Activated T-helper 1 cell treated with anti-CD3 and anti-CD28 coated beads, Interleukin-12 subunit alpha, Interleukin-12 subunit beta, Interleukin-2, Interleukin-4 antibody, amounts not matched to agents 30 ng/mL and 10 ng/mL and 1 ng/mL, durations not matched to agents 14 hours and 24 hours and 36 hours (primary cell): ENCODE data around the gene SLC9A8. TPM values are rescaled to one million over a fixed set of nuclear protein-coding genes. Genes with fewer than 3 reads are reported as not detected.

Experiments used
- DNase-seq: peaks from one replicate; pipeline ENCODE4 v3.0.0; 2021; ENCODE audit warnings: low spot score
- H3K27ac Mint-ChIP-seq: one replicate; pipeline ENCODE4 v1.8.0; 2021; ENCODE audit warnings: mild to moderate bottlenecking, mixed read lengths
- H3K27me3 Mint-ChIP-seq: one replicate; pipeline ENCODE4 v1.8.0; 2022; ENCODE audit warnings: mild to moderate bottlenecking, moderate library complexity, mixed read lengths; ENCODE audit not compliant: insufficient read depth
- H3K36me3 Mint-ChIP-seq: one replicate; pipeline ENCODE4 v1.8.0; 2021; ENCODE audit warnings: low read depth, mixed read lengths
- H3K4me1 Mint-ChIP-seq: one replicate; pipeline ENCODE4 v1.8.0; 2021; ENCODE audit warnings: low read depth, mixed read lengths
- H3K4me3 Mint-ChIP-seq: one replicate; pipeline ENCODE4 v1.8.0; 2021; ENCODE audit warnings: mild to moderate bottlenecking, moderate library complexity, mixed read lengths
- H3K9me3 Mint-ChIP-seq: one replicate; pipeline ENCODE4 v1.8.0; 2021; ENCODE audit warnings: mixed read lengths
- intact Hi-C: fragments of 100-400 bp; cut with micrococcal nuclease; formaldehyde crosslinking; loops from one replicate; pipeline ENCODE4 v1.15.1; 2024
- total RNA-seq: library from RNA; stranded (reverse); gene quantifications from 2 replicates; pipeline ENCODE4 v1.2.3, GENCODE V29; 2022

SLC9A8 gene
- total RNA-seq, 1 donor from 2014 or later: 20.8 TPM

GRCh38 chr20:49866051-49866450 is 53.4 kb downstream of the SLC9A8 start:
- intact Hi-C loops: no loop called here
- H3K36me3 Mint-ChIP-seq: peaks cover 41% of the 10 kb centered on the region
- H3K27ac Mint-ChIP-seq: no peak overlapping the region
- no peak overlapping the region for H3K4me3 Mint-ChIP-seq
- no peaks in the 10 kb centered on the region for H3K27me3 Mint-ChIP-seq
- H3K4me1 Mint-ChIP-seq: peaks cover 7% of the 10 kb centered on the region
- H3K9me3 Mint-ChIP-seq: no peaks in the 10 kb centered on the region
- DNase-seq: no peak

- Mint-ChIP-seq H3K36me3 (peaks cover 32% of the 10 kb centered on the region), H3K4me1 (no peaks in the 10 kb centered on the region), H3K4me3 (no peak overlapping the region), H3K27ac (no peak overlapping the region), H3K27me3 (no peaks in the 10 kb centered on the region), H3K9me3 (no peaks in the 10 kb centered on the region)
- intact Hi-C loops: no loop called here
- DNase-seq: no peak
These were observed 55.0 kb downstream of the SLC9A8 start for GRCh38 chr20:49867453-49868215.

- intact Hi-C loops: no loop called here
- H3K9me3 Mint-ChIP-seq: no peaks in the 10 kb centered on the region
- no peaks in the 10 kb centered on the region for H3K4me1 Mint-ChIP-seq
- peaks cover 32% of the 10 kb centered on the region for H3K36me3 Mint-ChIP-seq
- H3K27ac Mint-ChIP-seq: no peak overlapping the region
- DNase-seq: no peak
- no peak overlapping the region for H3K4me3 Mint-ChIP-seq
- no peaks in the 10 kb centered on the region for H3K27me3 Mint-ChIP-seq
These were observed 55.9 kb downstream of the SLC9A8 start for GRCh38 chr20:49868538-49868937.

GRCh38 chr20:49868964-49869363 is 56.3 kb downstream of the SLC9A8 start:
- no peak for DNase-seq
- no peak overlapping the region for H3K27ac Mint-ChIP-seq
- H3K4me3 Mint-ChIP-seq: no peak overlapping the region
- no peaks in the 10 kb centered on the region for H3K4me1 Mint-ChIP-seq
- intact Hi-C loops: no loop called here
- no peaks in the 10 kb centered on the region for H3K9me3 Mint-ChIP-seq
- no peaks in the 10 kb centered on the region for H3K27me3 Mint-ChIP-seq
- H3K36me3 Mint-ChIP-seq: peaks cover 35% of the 10 kb centered on the region

GRCh38 chr20:49870261-49870660 is 57.6 kb downstream of the SLC9A8 start:
- DNase-seq: no peak
- H3K4me1 Mint-ChIP-seq: no peaks in the 10 kb centered on the region
- intact Hi-C loops: no loop called here
- no peaks in the 10 kb centered on the region for H3K27me3 Mint-ChIP-seq
- no peaks in the 10 kb centered on the region for H3K9me3 Mint-ChIP-seq
- H3K36me3 Mint-ChIP-seq: peaks cover 33% of the 10 kb centered on the region
- no peak overlapping the region for H3K4me3 Mint-ChIP-seq
- peak overlapping the region; percentile 46 for H3K27ac Mint-ChIP-seq

- H3K27me3 Mint-ChIP-seq: no peaks in the 10 kb centered on the region
- no peaks in the 10 kb centered on the region for H3K4me1 Mint-ChIP-seq
- no peaks in the 10 kb centered on the region for H3K9me3 Mint-ChIP-seq
- no peak for DNase-seq
- H3K36me3 Mint-ChIP-seq: peaks cover 28% of the 10 kb centered on the region
- intact Hi-C loops: no loop called here
- H3K27ac Mint-ChIP-seq: no peak overlapping the region
- no peak overlapping the region for H3K4me3 Mint-ChIP-seq
These were observed 58.8 kb downstream of the SLC9A8 start for GRCh38 chr20:49871391-49871948.

- peaks cover 24% of the 10 kb centered on the region for H3K36me3 Mint-ChIP-seq
- no peak for DNase-seq
These were observed 59.4 kb downstream of the SLC9A8 start for GRCh38 chr20:49872056-49872455.

GRCh38 chr20:49874696-49875095 is 62.1 kb downstream of the SLC9A8 start:
- H3K27ac Mint-ChIP-seq: no peak overlapping the region
- intact Hi-C loops: no loop called here
- no peaks in the 10 kb centered on the region for H3K9me3 Mint-ChIP-seq

More at GRCh38 chr20:49872056-49872455, 59.4 kb downstream of the SLC9A8 start:
- no peaks in the 10 kb centered on the region for H3K4me1 Mint-ChIP-seq
- H3K27me3 Mint-ChIP-seq: no peaks in the 10 kb centered on the region
- no peak overlapping the region for H3K4me3 Mint-ChIP-seq
- H3K27ac Mint-ChIP-seq: no peak overlapping the region
- intact Hi-C loops: no loop called here
- H3K9me3 Mint-ChIP-seq: no peaks in the 10 kb centered on the region

GRCh38 chr20:49877386-49877921 is 64.8 kb downstream of the SLC9A8 start:
- H3K27ac Mint-ChIP-seq: no peak overlapping the region
- no peaks in the 10 kb centered on the region for H3K27me3 Mint-ChIP-seq
- no peaks in the 10 kb centered on the region for H3K9me3 Mint-ChIP-seq
- intact Hi-C loops: no loop called here
- no peak for DNase-seq
- H3K4me3 Mint-ChIP-seq: no peak overlapping the region
- no peaks in the 10 kb centered on the region for H3K4me1 Mint-ChIP-seq
- H3K36me3 Mint-ChIP-seq: peaks cover 14% of the 10 kb centered on the region

More at GRCh38 chr20:49874696-49875095, 62.1 kb downstream of the SLC9A8 start:
- H3K27me3 Mint-ChIP-seq: no peaks in the 10 kb centered on the region
- H3K4me1 Mint-ChIP-seq: no peaks in the 10 kb centered on the region
- no peak for DNase-seq
- H3K4me3 Mint-ChIP-seq: no peak overlapping the region
- peaks cover 13% of the 10 kb centered on the region for H3K36me3 Mint-ChIP-seq

GRCh38 chr20:49878977-49879376 is 66.3 kb downstream of the SLC9A8 start:
- Mint-ChIP-seq H3K36me3 (peaks cover 14% of the 10 kb centered on the region), H3K4me1 (no peaks in the 10 kb centered on the region), H3K27ac (no peak overlapping the region), H3K27me3 (no peaks in the 10 kb centered on the region), H3K4me3 (no peak overlapping the region), H3K9me3 (no peaks in the 10 kb centered on the region)
- intact Hi-C loops: no loop called here
- DNase-seq: no peak

GRCh38 chr20:49880177-49880576 is 67.5 kb downstream of the SLC9A8 start:
- Mint-ChIP-seq H3K4me1 (no peaks in the 10 kb centered on the region), H3K27ac (no peak overlapping the region), H3K36me3 (peaks cover 15% of the 10 kb centered on the region), H3K4me3 (no peak overlapping the region), H3K9me3 (no peaks in the 10 kb centered on the region), H3K27me3 (no peaks in the 10 kb centered on the region)
- intact Hi-C loops: no loop called here
- DNase-seq: no peak

GRCh38 chr20:49880724-49881445 is 68.3 kb downstream of the SLC9A8 start:
- H3K36me3 Mint-ChIP-seq: peaks cover 15% of the 10 kb centered on the region
- no peaks in the 10 kb centered on the region for H3K4me1 Mint-ChIP-seq
- H3K27me3 Mint-ChIP-seq: no peaks in the 10 kb centered on the region
- intact Hi-C loops: no loop called here
- no peak for DNase-seq
- no peaks in the 10 kb centered on the region for H3K9me3 Mint-ChIP-seq
- no peak overlapping the region for H3K27ac Mint-ChIP-seq
- H3K4me3 Mint-ChIP-seq: no peak overlapping the region
